HFF-Myc (cell line): Measurements from ENCODE around the gene RPL10A.

ENCODE experiments used
- DNase-seq: peaks from one replicate; pipeline ENCODE4 v3.0.0-alpha.2; 2011; ENCODE audit warnings: low read depth; ENCODE audit errors: extremely low read depth
- H3K4me3 ChIP-seq: replicated peaks from 2 replicates; pipeline ENCODE4 v1.5.1; 2011; ENCODE audit warnings: low read depth, mild to moderate bottlenecking, control low read depth, low read length
- TF ChIP-seq, protein P1 (sequence below): IDR thresholded peaks from 2 replicates; pipeline ENCODE4 v1.5.1; 2012; ENCODE audit warnings: mild to moderate bottlenecking, low read depth, low read length, control low read depth; ENCODE audit errors: missing control alignments

The RPL10A gene

DNA sequence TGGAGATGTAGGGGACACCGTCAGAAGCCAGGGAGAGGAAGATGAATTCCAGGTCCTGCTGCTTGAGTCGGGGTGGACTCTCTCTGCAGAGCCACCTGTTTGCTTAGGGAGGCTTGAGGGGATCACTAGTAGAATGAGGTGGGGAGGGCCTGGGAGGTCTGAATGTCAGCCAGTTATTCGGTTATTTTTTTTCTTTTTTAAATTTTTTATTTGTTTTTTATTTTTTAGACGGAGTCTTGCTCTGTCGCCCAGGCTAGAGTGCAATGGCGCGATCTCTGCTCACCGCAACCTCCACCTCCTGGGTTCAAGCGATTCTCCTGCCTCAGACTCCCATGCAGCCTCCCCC is 20.3 kb downstream of the RPL10A start:
- no peak for DNase-seq
- peak overlapping the region; percentile 0; the same call in 1 of the 2 replicates for H3K4me3 ChIP-seq

DNA sequence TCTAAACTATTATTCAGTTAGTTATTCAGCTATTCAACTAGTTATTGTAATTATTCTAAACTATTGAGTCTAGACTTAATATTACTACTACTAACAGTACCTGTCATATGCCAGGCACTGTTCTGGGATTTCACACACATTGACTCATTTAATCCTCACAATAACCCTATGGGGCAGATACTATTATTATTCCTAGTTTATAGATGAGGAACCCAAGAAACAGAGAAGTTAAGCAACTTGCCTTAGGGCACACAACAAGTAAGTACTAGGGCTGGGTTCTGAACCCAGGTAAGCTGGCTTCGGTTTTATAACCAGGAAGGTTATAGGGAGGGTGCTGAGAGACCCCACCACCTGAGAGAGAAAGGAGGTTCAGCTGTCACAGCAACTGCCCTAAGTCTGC is 20.9 kb downstream of the RPL10A start:
- no peak overlapping the region for H3K4me3 ChIP-seq
- TF ChIP-seq, protein P1, sequence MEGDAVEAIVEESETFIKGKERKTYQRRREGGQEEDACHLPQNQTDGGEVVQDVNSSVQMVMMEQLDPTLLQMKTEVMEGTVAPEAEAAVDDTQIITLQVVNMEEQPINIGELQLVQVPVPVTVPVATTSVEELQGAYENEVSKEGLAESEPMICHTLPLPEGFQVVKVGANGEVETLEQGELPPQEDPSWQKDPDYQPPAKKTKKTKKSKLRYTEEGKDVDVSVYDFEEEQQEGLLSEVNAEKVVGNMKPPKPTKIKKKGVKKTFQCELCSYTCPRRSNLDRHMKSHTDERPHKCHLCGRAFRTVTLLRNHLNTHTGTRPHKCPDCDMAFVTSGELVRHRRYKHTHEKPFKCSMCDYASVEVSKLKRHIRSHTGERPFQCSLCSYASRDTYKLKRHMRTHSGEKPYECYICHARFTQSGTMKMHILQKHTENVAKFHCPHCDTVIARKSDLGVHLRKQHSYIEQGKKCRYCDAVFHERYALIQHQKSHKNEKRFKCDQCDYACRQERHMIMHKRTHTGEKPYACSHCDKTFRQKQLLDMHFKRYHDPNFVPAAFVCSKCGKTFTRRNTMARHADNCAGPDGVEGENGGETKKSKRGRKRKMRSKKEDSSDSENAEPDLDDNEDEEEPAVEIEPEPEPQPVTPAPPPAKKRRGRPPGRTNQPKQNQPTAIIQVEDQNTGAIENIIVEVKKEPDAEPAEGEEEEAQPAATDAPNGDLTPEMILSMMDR, result no peak
- DNase-seq, result no peak

More for the DNA sequence above, 20.3 kb downstream of the RPL10A start:
- TF ChIP-seq, protein P1, result no peak

DNA sequence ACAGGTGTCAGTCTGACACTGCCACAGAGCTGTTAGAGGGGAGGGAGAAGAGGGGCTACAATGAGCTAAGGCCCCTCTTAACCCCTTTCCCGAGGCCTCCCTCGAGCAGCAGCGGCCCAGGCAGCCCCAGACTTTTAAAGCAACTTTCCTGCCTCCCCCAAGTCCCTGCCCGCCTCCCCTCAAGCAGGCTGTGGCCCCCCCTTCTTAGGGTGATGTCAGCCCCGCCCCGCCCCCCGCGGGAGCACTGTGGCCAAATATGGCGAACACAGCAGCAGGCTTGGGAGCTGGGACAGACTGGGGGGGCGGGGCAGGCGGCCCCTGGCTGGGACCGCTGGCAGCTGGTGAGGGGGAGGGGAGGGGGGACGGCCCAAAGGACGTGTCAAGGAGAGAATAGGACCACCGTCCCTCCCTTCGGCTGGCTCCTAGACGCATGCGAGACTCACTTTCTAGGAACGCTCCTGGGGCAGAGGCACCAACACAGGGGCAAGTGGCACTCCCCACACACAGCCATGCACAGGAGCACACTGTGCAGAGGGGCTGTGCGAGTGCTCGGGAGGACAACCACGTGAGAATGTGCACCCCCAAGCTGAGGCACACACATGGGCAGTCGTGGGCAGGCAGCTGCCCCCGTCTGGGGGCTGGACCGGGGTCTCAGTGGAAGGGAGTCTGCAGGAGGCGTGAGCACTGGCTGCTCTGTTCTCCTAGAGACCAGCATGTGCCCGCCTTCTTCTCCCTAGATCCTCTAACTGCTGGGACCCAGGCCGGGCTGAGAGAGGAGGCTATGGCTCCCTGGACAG is 22.0 kb downstream of the RPL10A start:
- DNase-seq, result no peak
- TF ChIP-seq, protein P1, result no peak
- H3K4me3 ChIP-seq, result peak overlapping the region; percentile 15; the same call in 1 of the 2 replicates

DNA sequence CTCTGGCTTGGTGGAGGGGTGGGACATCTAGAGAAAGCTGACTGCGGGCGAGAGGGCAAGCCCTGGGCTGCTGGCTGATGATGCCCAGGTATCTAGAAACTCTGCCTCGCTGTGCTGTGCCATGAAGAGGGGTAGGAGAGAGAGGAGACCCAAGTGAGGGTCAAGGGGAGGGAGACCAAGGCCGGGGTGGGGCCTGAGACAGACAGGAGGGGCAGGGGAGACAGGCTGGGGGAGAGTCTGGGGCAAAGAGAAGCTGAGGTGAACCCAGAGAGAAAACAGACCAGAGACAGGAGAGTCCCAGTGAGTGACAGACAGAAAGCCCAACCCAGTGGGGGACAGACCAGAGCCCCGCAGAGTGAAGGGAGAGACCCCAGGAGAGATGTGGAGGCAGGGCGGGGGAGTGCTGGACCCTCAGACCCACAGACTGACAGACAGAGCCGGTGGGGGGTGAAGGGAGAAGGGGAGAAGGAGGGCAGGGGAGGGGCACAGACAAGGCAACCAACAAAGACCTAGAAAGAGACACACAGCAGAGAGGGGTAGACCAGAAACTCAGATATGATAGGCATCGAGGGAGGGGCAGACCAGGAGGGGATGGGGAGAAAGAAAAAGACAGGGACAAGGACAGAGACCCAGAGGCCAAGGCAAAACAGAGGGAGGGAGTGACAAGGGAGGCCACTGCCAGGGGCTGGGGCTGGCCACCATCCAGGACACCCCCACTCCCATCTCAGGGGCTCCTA is 22.8 kb downstream of the RPL10A start:
- TF ChIP-seq, protein P1, result no peak
- no peak for DNase-seq
- peak overlapping the region; percentile 15; the same call in 1 of the 2 replicates for H3K4me3 ChIP-seq

DNA sequence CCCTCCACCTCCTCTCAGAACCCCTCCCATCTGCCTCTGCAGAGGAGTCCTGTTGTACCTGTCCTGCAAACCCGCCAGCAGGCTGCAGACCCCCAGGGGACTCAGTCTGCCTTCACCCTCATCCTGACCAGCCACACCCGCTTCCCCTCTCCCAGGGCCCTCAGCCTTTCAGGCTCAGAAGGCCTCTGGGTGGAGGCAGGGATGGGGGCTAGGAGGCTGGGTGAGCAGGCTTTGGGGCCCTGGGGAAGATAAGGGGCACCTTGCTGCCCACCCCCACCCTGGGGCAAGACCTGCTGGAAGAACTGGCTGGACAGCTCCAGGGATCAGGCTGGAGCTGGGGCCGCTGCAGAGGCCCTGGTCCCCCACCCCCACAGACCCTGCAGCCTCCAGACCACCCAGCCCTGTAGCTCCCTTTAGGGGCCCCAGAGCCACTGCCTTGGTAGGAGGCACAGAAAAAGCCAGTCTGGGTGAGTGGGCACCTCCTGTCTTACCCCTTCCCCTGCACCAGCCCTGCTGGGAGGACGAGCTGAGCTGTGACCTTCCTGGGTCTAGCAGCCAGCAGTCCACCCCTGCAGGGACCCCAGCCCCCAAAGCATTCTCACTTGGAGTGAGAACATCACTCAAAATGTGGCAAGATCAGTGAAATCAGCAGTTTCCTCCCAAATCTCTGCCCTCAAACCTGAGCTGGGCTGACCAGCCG is 23.5 kb downstream of the RPL10A start:
- no peak overlapping the region for H3K4me3 ChIP-seq
- no peak for DNase-seq
- TF ChIP-seq, protein P1, result no peak

DNA sequence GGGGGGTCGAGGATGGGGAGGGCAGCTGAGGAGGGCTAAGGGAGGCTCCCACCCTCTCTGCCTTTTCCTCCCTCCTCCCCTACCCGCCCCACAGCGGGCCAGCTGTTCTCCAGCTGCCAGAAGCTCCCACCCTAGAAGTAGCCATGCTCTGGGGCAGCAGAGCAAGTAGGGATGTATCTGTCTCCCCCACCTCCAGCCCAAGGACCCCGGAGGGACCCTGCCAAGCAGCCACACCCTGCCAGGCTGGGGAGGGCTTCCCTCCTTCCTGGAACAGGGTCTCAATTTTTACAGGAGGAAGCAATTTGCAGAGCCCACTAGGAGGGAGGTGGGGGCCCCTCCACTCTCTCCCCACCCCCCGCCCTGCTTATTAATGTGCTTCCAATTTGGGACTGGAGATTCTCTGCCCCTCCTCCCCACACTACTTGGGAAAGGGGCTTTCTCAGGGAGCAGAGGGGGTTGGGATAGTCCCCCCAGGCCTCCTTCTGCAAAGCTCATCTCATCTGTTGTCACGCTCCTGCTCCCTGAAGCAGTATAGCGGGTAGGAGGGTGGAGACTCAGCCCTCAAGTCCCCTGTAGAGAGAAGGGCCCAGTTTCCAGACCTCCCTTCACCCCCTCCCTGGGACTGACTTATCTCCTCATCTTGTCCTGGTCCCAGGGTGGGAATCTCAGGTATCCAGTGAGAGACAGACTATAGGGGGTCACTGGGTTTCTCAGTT is 24.2 kb downstream of the RPL10A start:
- peak overlapping the region; percentile 18 for H3K4me3 ChIP-seq
- TF ChIP-seq, protein P1, result no peak
- no peak for DNase-seq
